CD4-positive, CD25-positive, alpha-beta regulatory T cell (primary cell): ENCODE data around the gene AFF3. TPM values are rescaled to one million over a fixed set of nuclear protein-coding genes. Genes with fewer than 3 reads are reported as not detected.

Experiments used
- ATAC-seq, 2 donors: fragments of 150-1000 bp; cut with Tn5 transposase; one replicate each; pipeline ENCODE4 v1.10.0; 2021; ENCODE audit warnings: low read depth in 2 of 2, moderate number of reproducible peaks in 2 of 2, moderate library complexity in 1 of 2
- DNase-seq, 3 donors: peaks; one replicate each; pipeline versions ENCODE4 v3.0.0 to v3.0.0-alpha.2; 2012 to 2022; ENCODE audit warnings: mixed read lengths in 1 of 3
- H3K27ac ChIP-seq: one replicate; pipeline ENCODE4 v1.7.0; 2013; ENCODE audit warnings: mild to moderate bottlenecking, low read length; ENCODE audit not compliant: insufficient read depth, poor library complexity, severe bottlenecking
- H3K27me3 ChIP-seq: one replicate; pipeline ENCODE4 v1.7.0; 2013; ENCODE audit warnings: low read length; ENCODE audit not compliant: control insufficient read depth, insufficient read depth
- H3K36me3 ChIP-seq: one replicate; pipeline ENCODE4 v1.7.0; 2013; ENCODE audit warnings: mild to moderate bottlenecking, low read length, moderate library complexity; ENCODE audit not compliant: control insufficient read depth, insufficient read depth
- H3K4me1 ChIP-seq: 2 replicates; pipeline ENCODE4 v1.7.0; 2013; ENCODE audit warnings: mild to moderate bottlenecking, low read length; ENCODE audit not compliant: insufficient read depth, control insufficient read depth, poor library complexity, severe bottlenecking
- H3K4me3 ChIP-seq: one replicate; pipeline ENCODE4 v1.7.0; 2013; ENCODE audit warnings: low read depth, mild to moderate bottlenecking, low read length, moderate library complexity
- H3K9me3 ChIP-seq, 2 experiments: 1 replicate in 1 of 2; 2 replicates in 1 of 2; pipeline ENCODE4 v1.7.0; 2013; ENCODE audit warnings: low read length in 2 of 2, mild to moderate bottlenecking in 1 of 2, moderate library complexity in 1 of 2; ENCODE audit not compliant: control insufficient read depth in 2 of 2
- H3K27ac Mint-ChIP-seq, 3 donors: one replicate each; pipeline ENCODE4 v1.8.0; 2020 to 2022; ENCODE audit warnings: mild to moderate bottlenecking in 3 of 3, mixed read lengths in 3 of 3, moderate library complexity in 2 of 3
- H3K27me3 Mint-ChIP-seq: one replicate; pipeline ENCODE4 v1.8.0; 2022; ENCODE audit warnings: mild to moderate bottlenecking, mixed read lengths
- H3K36me3 Mint-ChIP-seq: one replicate; pipeline ENCODE4 v1.8.0; 2020; ENCODE audit warnings: mixed read lengths
- H3K4me1 Mint-ChIP-seq, 4 donors: one replicate each; pipeline ENCODE4 v1.8.0; 2020 to 2022; ENCODE audit warnings: mixed read lengths in 4 of 4, mild to moderate bottlenecking in 1 of 4
- H3K4me3 Mint-ChIP-seq, 4 donors: one replicate each; pipeline ENCODE4 v1.8.0; 2020 to 2022; ENCODE audit warnings: mild to moderate bottlenecking in 4 of 4, mixed read lengths in 4 of 4, moderate library complexity in 3 of 4
- H3K9me3 Mint-ChIP-seq, 7 donors: one replicate each; pipeline ENCODE4 v1.8.0; 2020 to 2022; ENCODE audit warnings: mixed read lengths in 7 of 7, mild to moderate bottlenecking in 3 of 7, moderate library complexity in 2 of 7
- polyA plus RNA-seq, 4 donors: library from polyadenylated mRNA; unstranded; fragments of 300-500 nt; fragmentation: Illumina TruSeq; gene quantifications; one replicate each; pipeline ENCODE4 v1.2.3, GENCODE V29; 2021
- total RNA-seq: library from RNA; stranded (reverse); gene quantifications from one replicate; pipeline ENCODE4 v1.2.3, GENCODE V29; 2022

The AFF3 gene
- total and polyA plus RNA-seq, 5 donors from 2014 or later, result 0.82 to 10.1 (median 4.2) TPM

DNA sequence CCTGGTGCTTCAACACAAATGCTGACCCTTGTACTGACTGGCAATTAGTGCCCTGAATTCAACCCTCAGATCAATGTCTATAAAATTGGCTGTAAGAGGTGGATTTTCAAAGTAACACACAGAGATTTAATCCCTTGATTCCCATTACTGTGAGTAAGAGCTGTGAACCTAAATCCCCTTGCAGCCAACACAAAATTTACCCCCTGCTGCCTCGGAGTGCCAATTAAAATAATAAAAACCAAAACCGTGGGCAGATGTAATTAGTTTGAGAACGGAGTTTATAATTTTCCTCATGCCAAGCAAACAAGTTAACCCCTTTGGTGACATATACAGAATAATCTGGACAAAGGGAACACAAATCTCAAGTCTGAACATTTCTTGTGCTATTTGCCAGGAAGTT lies 596.8 kb downstream of the AFF3 start:
- H3K27ac Mint-ChIP-seq, result no peak overlapping the region
- Histone ChIP-seq H3K4me1 (no peaks in the 10 kb centered on the region), H3K9me3 (no peaks in the 10 kb centered on the region), H3K36me3 (no peaks in the 10 kb centered on the region), H3K27ac (no peak overlapping the region), H3K27me3 (peaks cover 2% of the 10 kb centered on the region), H3K4me3 (no peak overlapping the region)
- H3K36me3 Mint-ChIP-seq, result peaks cover 10% of the 10 kb centered on the region
- no peak overlapping the region for H3K4me3 Mint-ChIP-seq
- no peak for ATAC-seq
- H3K9me3 Mint-ChIP-seq, result no peaks in the 10 kb centered on the region
- peaks cover 0 to 2% (median 0%) of the 10 kb centered on the region in 4 donors for H3K4me1 Mint-ChIP-seq
- DNase-seq, result no peak
- H3K27me3 Mint-ChIP-seq, result peaks cover 11% of the 10 kb centered on the region

DNA sequence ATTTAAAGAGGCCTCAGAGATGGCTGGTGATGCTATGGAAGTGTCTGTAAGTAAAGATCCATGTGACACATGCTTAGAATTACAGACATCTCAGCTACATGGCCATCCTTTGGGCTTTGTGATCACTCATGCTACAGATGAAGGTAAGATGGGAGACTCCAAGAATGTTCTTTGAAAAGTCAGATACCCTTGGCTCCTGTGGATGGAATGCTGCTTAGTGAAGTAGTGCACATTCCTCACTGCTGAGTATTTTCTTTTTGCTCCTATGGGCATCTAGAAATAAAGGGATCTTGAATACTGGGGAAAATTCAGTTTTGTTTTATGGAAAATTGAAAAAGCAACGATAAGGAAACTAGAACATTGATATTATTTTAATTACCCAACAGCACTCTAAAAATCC lies 597.3 kb downstream of the AFF3 start:
- Histone ChIP-seq H3K4me3 (no peak overlapping the region), H3K4me1 (no peaks in the 10 kb centered on the region)

DNA sequence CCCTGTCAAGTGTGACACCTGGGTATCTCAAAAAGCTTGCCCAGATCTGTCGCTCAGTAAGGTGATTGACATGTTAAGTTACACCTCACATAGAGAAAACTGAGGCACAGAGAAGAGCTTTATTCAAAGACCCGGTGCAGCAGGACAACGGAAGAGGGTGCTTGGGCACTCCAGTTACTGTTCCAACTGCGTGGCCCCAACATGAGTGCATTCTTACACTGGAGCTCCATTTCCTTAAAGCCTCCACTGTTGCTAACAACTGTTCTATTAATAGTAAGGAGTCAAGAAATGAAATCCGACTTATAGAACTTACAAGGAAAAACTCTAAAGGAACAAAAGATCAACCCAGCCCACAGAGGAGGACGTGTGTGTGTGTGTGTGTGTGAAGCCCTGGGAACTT lies 597.8 kb downstream of the AFF3 start:
- H3K4me3 ChIP-seq, result no peak overlapping the region
- no peak overlapping the region for H3K27ac Mint-ChIP-seq
- no peaks in the 10 kb centered on the region for H3K4me1 Mint-ChIP-seq
- H3K27ac ChIP-seq, result no peak overlapping the region
- DNase-seq (no peak), ATAC-seq (no peak)
- H3K36me3 Mint-ChIP-seq, result peaks cover under 1% of the 10 kb centered on the region
- H3K4me3 Mint-ChIP-seq, result no peak overlapping the region
- H3K36me3 ChIP-seq, result no peaks in the 10 kb centered on the region
- H3K9me3 Mint-ChIP-seq, result no peaks in the 10 kb centered on the region
- peaks cover 2% of the 10 kb centered on the region for H3K27me3 ChIP-seq
- no peaks in the 10 kb centered on the region for H3K4me1 ChIP-seq
- H3K27me3 Mint-ChIP-seq, result peaks cover 11% of the 10 kb centered on the region
- H3K9me3 ChIP-seq, result no peaks in the 10 kb centered on the region

More for the DNA sequence above, 597.3 kb downstream of the AFF3 start:
- Histone ChIP-seq H3K27ac (no peak overlapping the region), H3K27me3 (peaks cover 2% of the 10 kb centered on the region), H3K36me3 (no peaks in the 10 kb centered on the region), H3K9me3 (no peaks in the 10 kb centered on the region)
- peaks cover 11% of the 10 kb centered on the region for H3K27me3 Mint-ChIP-seq
- no peaks in the 10 kb centered on the region for H3K9me3 Mint-ChIP-seq
- no peak overlapping the region for H3K27ac Mint-ChIP-seq
- ATAC-seq (no peak), DNase-seq (no peak)
- H3K4me3 Mint-ChIP-seq, result no peak overlapping the region
- no peaks in the 10 kb centered on the region for H3K4me1 Mint-ChIP-seq
- H3K36me3 Mint-ChIP-seq, result peaks cover 5% of the 10 kb centered on the region

DNA sequence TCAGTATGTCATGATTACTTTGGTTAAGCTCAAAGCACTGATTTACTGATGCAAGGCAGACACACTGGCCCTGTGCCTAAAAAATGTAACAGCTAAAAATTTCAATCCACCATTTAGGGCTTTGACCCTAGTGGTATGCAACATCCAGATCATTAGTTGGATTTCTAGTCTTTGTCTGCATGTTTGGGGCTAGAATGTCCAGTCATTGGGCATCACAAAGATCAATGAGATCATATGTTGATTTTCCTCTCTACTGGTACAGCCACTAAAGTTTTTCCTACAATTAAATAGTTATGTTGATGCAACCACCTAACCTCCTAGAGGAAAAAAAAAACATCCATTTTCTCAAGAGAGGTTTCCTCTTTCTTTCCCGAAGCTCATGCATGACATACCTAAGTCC lies 599.1 kb downstream of the AFF3 start:
- Histone ChIP-seq H3K4me3 (no peak overlapping the region), H3K4me1 (no peaks in the 10 kb centered on the region), H3K36me3 (no peaks in the 10 kb centered on the region), H3K27me3 (peaks cover 3% of the 10 kb centered on the region), H3K27ac (no peak overlapping the region), H3K9me3 (no peaks in the 10 kb centered on the region)
- no peaks in the 10 kb centered on the region for H3K4me1 Mint-ChIP-seq
- H3K4me3 Mint-ChIP-seq, result no peak overlapping the region
- DNase-seq (no peak), ATAC-seq (no peak)
- no peaks in the 10 kb centered on the region for H3K36me3 Mint-ChIP-seq
- H3K9me3 Mint-ChIP-seq, result no peaks in the 10 kb centered on the region
- no peak overlapping the region for H3K27ac Mint-ChIP-seq
- peaks cover 11% of the 10 kb centered on the region for H3K27me3 Mint-ChIP-seq

DNA sequence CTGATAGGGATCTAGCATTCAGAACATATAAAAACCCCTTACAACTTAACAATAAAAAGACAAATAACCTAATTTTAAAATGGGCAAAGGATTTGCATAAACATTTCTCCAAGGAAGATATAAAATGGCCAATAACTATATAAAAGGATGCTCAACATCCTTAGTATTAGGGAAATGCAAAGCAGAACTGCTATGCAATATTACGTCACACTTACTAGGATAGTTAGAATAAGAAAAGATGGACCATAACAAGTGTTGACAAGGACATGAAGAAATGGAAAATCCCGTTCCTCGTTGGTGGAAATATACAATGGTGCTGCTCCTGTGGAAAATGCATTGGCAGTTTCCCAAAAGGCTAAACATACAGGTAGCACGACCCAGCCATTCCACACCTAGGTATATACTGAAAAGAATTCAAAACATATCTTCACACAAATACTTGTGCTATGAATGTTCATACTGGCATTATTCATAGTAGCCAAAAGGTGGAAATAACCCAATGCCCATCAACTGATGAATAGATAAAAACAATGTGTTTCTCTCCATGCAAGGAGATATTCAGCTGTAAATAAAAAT lies 604.4 kb downstream of the AFF3 start:
- no peak overlapping the region for H3K4me3 Mint-ChIP-seq
- no peak for ATAC-seq
- peaks cover 6% of the 10 kb centered on the region for H3K27me3 Mint-ChIP-seq
- peaks cover 0 to 10% (median 4%) of the 10 kb centered on the region in 7 donors for H3K9me3 Mint-ChIP-seq
- H3K4me3 ChIP-seq, result no peak overlapping the region
- no peaks in the 10 kb centered on the region for H3K9me3 ChIP-seq
- no peak overlapping the region for H3K27ac Mint-ChIP-seq
- H3K36me3 Mint-ChIP-seq, result peaks cover 10% of the 10 kb centered on the region
- no peaks in the 10 kb centered on the region for H3K36me3 ChIP-seq
- no peak for DNase-seq
- no peaks in the 10 kb centered on the region for H3K4me1 Mint-ChIP-seq
- H3K4me1 ChIP-seq, result no peaks in the 10 kb centered on the region
- peaks cover 2% of the 10 kb centered on the region for H3K27me3 ChIP-seq
- no peak overlapping the region for H3K27ac ChIP-seq

DNA sequence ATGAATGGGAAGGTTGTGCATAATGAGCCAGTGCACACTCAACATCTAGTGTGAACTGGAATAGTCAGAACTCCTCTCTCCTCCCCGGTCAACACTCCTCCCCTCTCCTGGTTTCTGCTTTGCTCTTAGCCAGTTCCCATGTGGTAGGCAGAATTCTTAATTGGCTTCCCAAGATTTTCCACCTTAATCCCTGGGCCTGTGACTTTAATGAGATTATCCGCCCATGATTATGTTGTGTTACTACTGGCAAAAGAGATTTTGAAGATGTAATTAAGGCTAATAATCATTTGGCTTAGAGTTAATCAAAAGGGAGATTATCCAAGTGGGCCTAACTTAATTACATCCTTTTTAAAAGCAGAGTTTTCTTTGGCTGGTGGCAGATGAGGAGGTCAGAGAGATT lies 618.3 kb downstream of the AFF3 start:
- Histone ChIP-seq H3K4me3 (no peak overlapping the region), H3K36me3 (no peaks in the 10 kb centered on the region), H3K27me3 (no peaks in the 10 kb centered on the region), H3K4me1 (no peaks in the 10 kb centered on the region), H3K9me3 (no peaks in the 10 kb centered on the region), H3K27ac (no peak overlapping the region)
- Mint-ChIP-seq H3K4me1 (no peaks in the 10 kb centered on the region), H3K27ac (no peak overlapping the region), H3K27me3 (peaks cover 16% of the 10 kb centered on the region), H3K4me3 (no peak overlapping the region), H3K36me3 (no peaks in the 10 kb centered on the region), H3K9me3 (peaks cover 0 to 2% (median 0%) of the 10 kb centered on the region in 7 donors)
- DNase-seq (no peak), ATAC-seq (no peak)

DNA sequence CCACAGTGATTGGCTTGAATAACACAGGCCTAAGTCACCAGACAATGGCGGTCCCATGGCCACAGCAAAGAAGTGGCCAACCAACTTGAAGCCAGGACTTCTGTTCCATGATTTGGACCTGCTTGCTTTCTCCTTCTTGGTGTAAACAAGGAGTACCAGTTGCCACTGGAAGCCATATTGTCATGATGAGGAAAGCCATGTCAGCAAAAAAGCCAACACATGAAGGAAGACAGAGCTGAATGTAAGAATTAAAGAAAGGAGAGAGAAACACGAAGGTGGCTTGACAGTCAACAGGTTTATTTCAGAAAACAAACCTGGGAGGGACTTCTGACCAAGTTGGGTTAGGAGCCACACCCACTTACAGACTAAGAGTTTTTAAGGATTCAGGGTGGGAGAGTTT lies 620.2 kb downstream of the AFF3 start:
- Histone ChIP-seq H3K27ac (no peak overlapping the region), H3K9me3 (no peaks in the 10 kb centered on the region), H3K4me3 (no peak overlapping the region), H3K4me1 (no peaks in the 10 kb centered on the region), H3K27me3 (no peaks in the 10 kb centered on the region), H3K36me3 (no peaks in the 10 kb centered on the region)
- Mint-ChIP-seq H3K4me3 (no peak overlapping the region), H3K9me3 (peaks cover 0 to 3% (median 0%) of the 10 kb centered on the region in 7 donors), H3K27me3 (peaks cover 15% of the 10 kb centered on the region), H3K27ac (no peak overlapping the region), H3K4me1 (no peaks in the 10 kb centered on the region), H3K36me3 (no peaks in the 10 kb centered on the region)
- no peak for DNase-seq
- ATAC-seq, result no peak

DNA sequence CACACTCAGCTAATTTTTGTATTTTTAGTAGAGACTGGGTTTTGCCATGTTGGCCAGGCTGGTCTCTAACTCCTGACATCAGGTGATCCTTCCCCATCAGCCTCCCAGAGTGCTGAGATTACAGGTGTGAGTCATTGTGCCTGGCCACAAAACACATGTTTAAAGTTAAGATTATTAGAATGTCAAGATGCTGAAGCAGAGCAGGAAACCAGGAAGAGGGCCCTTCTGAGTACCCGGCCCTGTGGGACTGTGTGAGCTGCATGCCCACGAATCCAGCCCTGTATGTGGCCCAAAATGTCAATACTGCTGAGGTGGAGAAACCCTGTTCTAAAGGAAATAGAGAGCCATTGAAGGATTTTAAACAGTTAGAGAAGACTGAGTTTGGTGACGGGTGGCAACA lies 621.6 kb downstream of the AFF3 start:
- H3K9me3 ChIP-seq, result no peaks in the 10 kb centered on the region
- ATAC-seq, result no peak
- peaks cover 21% of the 10 kb centered on the region for H3K27me3 Mint-ChIP-seq
- no peaks in the 10 kb centered on the region for H3K4me1 ChIP-seq
- no peaks in the 10 kb centered on the region for H3K4me1 Mint-ChIP-seq
- no peak overlapping the region for H3K4me3 ChIP-seq
- H3K36me3 ChIP-seq, result no peaks in the 10 kb centered on the region
- H3K27ac Mint-ChIP-seq, result no peak overlapping the region
- DNase-seq, result no peak
- H3K27me3 ChIP-seq, result no peaks in the 10 kb centered on the region
- H3K36me3 Mint-ChIP-seq, result no peaks in the 10 kb centered on the region
- H3K9me3 Mint-ChIP-seq, result peaks cover 0 to 3% (median 0%) of the 10 kb centered on the region in 7 donors
- H3K4me3 Mint-ChIP-seq, result no peak overlapping the region
- no peak overlapping the region for H3K27ac ChIP-seq
